Fibroblast of the conjunctiva (primary cell): Measurements from ENCODE around the gene TTN.
"Not testable (repeated sequence)": the region's sequence is repeated elsewhere in the genome, so short reads cannot be mapped to it uniquely, and the experiment has no call there.

Experiments
- DNase-seq: peaks from one replicate; pipeline ENCODE4 v3.0.0-alpha.2; 2010; ENCODE audit warnings: low read depth

TTN gene

DNA sequence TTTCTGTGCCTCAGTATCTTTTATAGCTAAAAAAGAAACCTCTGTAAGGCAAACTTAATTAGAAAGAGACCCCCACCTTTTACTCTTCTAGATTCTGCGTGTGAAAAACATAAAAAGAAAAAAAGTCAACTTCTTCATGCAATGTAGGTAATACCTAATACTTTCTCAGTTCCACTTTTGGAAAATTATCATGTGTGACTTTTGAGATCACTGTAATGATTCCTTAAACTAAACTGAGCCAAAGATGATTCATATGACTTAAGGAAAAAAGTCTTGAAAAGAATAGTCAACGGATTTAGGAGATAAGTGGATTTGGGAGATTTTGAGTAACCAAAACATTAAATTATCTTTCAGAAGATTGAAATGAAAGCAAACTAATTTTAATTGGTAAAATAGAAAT, 278.0 kb downstream of the TTN start:
- DNase-seq: no peak

DNA sequence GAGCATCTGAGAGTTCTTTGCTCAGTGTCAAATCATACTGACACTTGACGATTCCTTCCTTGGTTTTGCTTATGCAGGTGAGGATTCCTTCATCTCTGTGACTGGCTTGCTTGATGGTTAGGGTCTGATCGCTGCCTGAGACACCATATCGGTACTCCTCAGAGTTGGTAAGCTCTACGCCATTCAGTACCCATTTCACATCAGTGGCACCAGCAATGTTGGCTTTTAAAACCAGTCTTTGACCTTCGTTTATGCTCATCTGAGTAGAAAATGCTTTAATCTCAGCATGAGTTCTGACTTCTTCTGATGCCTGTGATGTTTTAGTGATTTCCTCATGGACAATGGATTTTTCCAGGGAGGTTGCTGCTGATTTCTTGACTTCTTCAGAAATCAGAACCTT, 278.6 kb downstream of the TTN start:
- DNase-seq: no peak

GRCh38 chr2:178527592-178527991, 279.6 kb downstream of the TTN start:
- DNase-seq: no peak

GRCh38 chr2:178526256-178526655, 281.0 kb downstream of the TTN start:
- no peak for DNase-seq

GRCh38 chr2:178525460-178525859, 281.8 kb downstream of the TTN start:
- not testable (repeated sequence) for DNase-seq

DNA sequence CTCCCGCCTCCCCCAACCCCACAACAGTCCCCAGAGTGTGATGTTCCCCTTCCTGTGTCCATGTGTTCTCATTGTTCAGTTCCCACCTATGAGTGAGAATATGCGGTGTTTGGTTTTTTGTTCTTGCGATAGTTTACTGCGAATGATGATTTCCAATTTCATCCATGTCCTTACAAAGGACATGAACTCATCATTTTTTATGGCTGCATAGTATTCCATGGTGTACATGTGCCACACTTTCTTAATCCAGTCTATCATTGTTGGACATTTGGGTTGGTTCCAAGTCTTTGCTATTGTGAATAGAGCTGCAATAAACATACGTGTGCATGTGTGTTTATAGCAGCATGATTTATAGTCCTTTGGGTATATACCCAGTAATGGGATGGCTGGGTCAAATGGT, 282.2 kb downstream of the TTN start:
- not testable (repeated sequence) for DNase-seq

DNA sequence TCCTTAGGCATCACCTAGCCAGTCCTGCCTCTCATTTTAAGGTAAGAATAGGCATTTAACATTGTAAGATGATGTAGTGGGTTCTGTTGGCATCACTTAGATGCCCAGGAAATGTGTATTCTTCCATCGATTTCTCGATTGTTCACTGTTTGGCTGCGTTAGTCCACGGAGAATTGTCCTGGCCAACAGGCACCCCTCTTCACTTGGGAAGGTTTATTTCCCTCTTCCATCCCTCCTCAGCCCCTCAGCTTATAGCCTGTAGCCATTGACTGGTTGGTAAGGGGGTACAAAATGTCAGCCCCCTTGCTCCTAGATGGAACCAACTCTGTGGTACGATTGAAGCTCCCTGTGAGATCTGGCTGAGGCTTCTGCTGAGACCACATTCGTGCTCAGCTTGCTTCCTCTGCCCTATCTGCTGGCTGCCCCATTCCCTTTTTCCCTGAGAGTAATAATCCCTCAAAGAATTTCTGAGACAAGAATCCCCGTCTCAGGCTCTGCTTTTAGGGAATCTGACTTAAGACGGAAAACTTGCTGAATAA, 283.6 kb downstream of the TTN start:
- DNase-seq: no peak

- DNase-seq: peak; percentile 74
These were observed 284.1 kb downstream of the TTN start for GRCh38 chr2:178522950-178523595.

DNA sequence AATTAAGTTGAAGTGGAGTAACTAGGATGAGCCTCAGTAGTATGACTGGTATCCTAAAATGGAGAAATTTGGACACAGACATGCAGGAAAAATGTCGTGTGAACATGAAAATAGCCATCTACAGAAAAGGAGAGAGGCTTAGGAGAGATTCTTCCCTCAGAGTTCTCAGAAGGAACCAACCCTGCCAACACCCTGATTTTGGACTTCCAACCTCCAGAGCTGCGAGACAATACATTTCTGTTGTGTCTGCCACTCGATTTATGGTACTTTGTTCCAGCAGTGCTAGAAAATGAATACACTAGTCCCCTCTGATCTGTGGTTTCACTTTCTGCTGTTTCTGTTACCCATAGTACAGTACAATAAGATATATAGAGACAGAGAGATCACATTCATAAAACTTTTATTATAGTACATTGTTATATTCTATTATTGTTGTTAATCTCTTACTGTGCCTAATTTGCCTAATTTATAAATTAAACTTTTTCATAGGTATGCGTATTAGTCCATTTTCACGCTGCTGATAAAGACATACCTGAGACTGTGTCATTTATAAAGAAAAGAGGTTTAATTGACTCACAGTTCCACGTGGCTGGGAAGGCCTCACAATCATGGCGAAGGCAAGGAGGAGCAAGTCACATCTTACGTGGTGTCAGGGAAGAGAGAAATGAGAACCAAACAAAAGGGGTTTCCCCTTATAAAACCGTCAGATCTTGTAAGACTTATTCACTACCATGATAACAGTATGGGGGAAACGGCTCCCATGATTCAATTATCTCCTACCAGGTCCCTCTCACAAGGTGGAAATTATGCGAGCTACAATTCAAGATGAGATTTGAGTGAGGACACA, 285.7 kb downstream of the TTN start:
- no peak for DNase-seq

DNA sequence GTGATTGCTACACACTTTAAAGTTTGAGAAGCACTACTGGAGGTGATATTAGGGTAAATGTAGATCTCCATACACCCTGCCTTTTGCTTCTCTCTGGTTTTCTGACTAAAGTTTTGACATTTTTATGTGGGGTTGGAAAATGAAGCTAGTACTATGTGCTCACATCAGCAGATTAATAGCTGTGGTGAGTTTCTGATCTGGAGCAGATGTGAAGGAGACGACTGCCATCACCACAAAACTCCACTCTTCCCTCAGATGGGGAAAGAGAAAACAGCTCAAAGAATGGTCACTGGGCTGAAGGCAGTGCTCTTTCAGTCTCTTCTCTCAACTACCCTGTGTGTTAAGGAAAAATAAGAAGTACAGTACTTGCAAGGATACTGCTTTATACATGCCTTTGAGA, 289.7 kb downstream of the TTN start:
- no peak for DNase-seq

GRCh38 chr2:178514664-178515063, 292.6 kb downstream of the TTN start:
- DNase-seq: no peak

DNA sequence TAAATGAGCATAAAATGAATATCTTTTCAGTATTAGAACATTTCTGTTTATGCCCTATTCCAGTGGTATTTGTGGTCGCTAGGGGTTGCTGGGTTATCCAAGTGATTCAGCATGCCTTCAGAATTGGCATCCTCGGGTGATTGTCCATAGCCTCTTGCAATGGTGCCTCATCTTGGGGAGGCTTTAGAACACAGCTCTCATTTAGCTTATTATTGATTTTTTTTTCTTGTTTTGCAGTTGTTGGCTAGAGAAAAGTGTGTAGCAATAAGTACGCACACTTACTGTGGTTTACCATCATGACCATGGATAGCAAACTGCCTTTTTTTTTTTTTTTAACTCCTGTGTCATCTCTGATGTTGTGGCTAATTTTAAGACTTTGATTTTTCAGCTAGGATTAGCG, 293.3 kb downstream of the TTN start:
- DNase-seq: no peak

- no peak for DNase-seq
These were observed 294.7 kb downstream of the TTN start for GRCh38 chr2:178512484-178512883.

GRCh38 chr2:178510384-178510783, 296.8 kb downstream of the TTN start:
- DNase-seq: no peak

GRCh38 chr2:178508646-178509045, 298.6 kb downstream of the TTN start:
- no peak for DNase-seq

- no peak for DNase-seq
These were observed 300.3 kb downstream of the TTN start for GRCh38 chr2:178506949-178507348.

GRCh38 chr2:178506524-178506923, 300.7 kb downstream of the TTN start:
- DNase-seq: no peak

- DNase-seq: no peak
These were observed 301.1 kb downstream of the TTN start for GRCh38 chr2:178506101-178506500.

DNA sequence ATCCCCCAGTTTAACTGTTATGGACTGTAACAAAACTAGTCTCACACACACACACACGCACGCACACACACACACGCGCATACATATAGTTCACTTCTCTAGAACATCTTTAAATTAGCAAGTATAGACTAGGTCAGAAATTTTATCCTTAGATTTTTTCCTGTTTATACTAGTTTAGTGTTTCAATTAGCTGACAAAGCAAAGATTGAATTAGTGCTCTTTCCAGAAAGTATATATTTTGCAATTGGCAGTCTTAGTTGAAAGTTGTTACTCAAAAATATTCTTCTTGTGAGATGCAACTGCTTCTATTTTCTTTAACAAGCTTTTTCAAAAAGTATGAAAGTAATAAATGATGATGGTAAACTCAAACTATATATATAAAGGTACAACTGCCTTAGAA, 304.5 kb downstream of the TTN start:
- no peak for DNase-seq

DNA sequence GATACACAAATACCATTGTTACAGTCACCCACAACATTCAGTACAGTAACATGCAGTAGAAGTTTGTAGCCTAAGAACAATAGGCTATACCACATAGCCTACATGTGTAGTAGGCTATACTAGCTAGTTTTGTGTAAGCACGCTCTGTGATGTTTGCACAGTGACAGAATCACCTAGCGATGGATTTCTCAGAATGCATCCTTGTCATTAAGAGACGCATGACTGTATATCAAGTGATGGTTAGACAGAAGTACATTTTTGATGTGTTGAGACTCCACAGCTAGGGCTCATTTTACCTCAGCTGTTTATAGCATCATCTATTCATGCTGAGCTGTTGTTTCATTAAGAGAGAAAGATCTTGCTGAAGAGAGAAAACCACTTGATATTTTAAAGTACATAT, 307.6 kb downstream of the TTN start:
- DNase-seq: no peak

- DNase-seq: no peak
These were observed 309.1 kb downstream of the TTN start for GRCh38 chr2:178498137-178498536.

GRCh38 chr2:178496049-178496448, 311.2 kb downstream of the TTN start:
- DNase-seq: no peak

DNA sequence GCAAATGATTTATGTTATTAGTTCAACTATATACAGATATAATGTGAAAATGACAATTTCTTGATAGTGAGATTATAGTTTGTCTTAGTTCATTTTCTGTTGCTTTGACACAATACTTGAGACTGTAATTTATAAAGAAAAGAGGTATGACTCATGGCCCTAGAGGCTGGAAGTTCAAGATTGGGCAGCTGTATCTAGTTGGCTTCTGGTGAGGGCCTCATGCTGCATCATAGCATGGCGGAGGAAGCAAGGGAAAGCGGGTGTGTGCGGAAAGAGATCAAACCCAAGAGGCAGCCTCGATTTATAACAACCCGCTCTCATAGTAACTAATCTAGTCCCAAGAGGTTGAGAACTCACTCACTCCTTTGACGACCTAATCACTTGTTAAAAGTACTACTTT, 315.6 kb downstream of the TTN start:
- DNase-seq: no peak
